Stimulated activated CD4-positive, alpha-beta T cell treated with anti-CD3 and anti-CD28 coated beads, Interleukin-1b, Interleukin-23, amount 100 ng/mL, for 4 hours (primary cell): Measurements from ENCODE around the gene OR4N2.
"Not testable (repeated sequence)": the region's sequence is repeated elsewhere in the genome, so short reads cannot be mapped to it uniquely, and the experiment has no call there.

Source experiments
- DNase-seq, 2 donors: peaks; one replicate each; pipeline ENCODE4 v3.0.0-alpha.2; 2020; ENCODE audit warnings: low read depth in 2 of 2

The OR4N2 gene, protein sequence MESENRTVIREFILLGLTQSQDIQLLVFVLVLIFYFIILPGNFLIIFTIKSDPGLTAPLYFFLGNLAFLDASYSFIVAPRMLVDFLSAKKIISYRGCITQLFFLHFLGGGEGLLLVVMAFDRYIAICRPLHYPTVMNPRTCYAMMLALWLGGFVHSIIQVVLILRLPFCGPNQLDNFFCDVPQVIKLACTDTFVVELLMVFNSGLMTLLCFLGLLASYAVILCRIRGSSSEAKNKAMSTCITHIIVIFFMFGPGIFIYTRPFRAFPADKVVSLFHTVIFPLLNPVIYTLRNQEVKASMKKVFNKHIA

DNA sequence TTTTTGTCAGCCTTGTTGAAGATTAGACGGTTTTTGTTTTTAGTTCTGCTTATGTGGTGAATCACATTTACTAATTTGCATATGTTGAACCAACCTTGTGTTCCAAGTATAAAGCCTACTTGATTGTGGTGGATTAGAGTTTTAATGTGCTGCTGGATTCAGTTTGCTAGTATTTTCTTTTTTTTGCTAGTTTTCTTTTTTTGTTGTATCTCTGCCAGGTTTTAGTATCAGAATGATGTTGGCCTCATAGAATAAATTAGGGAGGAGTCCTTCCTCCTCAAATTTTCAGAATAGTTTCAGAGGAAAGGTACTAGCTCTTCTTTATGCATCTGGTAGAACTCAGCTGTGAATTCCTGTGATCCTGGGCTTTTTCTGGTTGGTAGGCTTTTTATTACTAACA, at the start of gene OR4N2:
TSS of gene OR4N2 (plus strand) at position 301 of the 400 bp plus-strand sequence. CDS start 23,679 bp downstream, outside the sequence.
- not testable (repeated sequence) for DNase-seq

DNA sequence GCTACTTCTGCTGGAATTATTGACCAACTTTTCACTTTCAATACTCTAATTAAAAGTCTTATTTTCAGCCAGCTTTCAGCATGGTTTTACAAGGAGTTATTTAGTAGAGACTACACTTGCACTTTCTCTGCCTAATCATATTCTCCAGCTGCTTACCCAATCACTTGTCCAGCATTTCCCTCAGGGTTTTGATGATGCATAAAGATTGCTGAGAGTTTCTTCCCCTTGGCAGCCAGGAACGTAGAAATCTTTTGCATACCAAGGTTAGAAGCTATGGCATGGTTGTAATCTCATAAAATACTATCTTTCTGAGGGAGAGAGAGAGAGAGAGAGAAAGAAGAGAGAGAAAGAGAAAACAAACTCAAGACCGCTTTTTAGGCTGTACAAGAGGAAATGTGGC, 49.4 kb upstream of the OR4N2 start:
- no peak for DNase-seq

DNA sequence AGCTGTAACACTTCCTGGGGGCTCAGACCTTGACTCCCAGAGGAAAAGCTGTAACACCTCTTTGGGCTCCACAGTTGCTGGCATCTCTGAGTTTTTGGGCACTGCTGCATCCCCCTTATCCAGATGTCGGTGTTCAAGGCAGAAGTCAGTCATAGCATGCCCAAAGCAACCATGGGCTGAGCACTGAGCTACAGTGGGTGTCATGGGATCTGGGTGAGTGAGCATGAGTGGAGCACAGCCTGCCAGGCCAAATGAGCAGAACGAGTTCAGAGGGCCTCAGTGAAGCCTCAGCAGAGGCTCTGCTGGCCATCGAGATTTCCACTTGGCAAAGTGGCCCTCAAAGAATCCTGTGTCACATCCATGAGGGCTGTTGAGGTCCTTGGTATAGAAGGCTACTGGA, 32.1 kb upstream of the OR4N2 start:
- not testable (repeated sequence) for DNase-seq

DNA sequence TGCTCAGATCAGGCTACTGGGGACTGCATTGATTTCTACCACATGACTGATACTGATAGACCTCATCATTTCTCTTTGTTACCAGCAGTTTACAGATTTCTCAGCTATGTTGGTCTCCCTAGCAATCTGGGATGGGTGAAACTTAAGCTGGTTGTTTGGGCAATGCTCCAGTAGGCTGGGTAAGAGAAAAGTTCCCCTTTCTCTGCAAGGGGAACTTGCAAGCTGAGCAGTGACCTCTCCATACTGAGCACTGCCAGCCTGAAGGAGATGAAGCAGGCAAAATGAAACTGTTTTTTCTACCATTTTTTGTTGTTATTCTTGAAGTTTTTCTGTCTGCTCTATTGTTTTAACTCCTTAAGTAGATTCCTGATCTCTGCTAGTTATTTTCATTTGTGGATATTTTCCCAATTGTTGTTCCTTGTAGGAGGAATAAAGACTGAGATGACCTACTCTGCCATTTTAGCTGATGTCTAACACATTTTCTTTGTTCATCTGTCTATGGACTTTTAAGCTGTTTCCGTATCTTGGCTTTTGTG, 31.6 kb upstream of the OR4N2 start:
- DNase-seq, result no peak

DNA sequence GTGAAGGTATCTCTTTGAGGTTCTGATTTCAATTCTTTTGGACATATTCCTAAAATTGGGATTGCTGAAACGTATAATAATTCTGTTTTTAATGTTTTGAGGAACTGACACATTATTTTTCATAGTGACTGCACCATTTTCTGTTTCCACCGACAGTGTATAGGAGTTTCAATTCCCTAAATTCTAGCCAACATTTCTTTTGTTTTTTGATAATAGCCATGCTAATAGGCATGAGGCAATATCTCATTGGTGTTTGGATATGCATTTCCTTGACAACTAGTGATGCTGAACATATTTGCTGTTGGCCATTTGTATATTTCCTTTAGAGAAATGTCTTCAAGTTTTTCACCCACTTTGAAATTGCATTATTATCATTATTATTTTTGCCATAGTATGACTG, 31.1 kb upstream of the OR4N2 start:
- DNase-seq, result not testable (repeated sequence)

DNA sequence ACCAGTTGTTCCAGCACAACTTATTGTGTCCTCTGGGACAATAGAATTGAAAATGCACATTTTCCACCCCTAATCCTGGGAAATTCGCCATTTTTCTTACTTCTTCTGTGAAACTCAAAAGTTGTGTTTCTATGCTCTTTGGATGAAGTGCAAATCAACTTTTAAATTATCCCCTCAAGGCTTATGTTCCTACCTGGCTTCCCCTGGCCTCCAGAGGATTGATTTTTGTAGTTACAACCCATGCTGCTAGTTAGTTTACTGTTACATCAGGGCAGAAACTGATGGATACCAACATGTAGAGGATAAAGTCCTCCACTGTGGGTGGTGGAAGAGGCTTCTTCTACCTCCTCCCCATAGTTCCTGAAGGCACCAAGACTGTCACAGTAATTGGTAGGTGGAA, 30.4 kb upstream of the OR4N2 start, which contains the start of gene OR4M1:
TSS of gene OR4M1 (plus strand) at position 301 of the 400 bp plus-strand sequence. CDS start 6,819 bp downstream, outside the sequence.
- DNase-seq, result not testable (repeated sequence)

DNA sequence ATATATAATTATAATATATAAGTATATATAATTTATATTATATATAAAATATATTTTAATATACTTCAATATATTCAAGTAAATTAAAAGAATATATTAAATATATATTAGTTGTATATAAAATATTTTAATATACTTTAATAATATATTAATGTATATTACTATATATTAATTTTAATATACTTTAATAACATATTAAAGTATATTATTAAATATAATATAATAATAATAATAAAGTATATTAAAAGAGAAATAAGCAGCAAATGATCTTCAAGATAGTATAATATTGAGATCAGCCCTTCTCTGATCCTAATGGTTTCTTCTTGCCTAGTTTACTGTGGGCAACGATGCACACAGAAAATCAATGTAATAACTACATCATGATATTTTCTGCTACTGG, 28.0 kb upstream of the OR4N2 start:
- DNase-seq, result no peak

DNA sequence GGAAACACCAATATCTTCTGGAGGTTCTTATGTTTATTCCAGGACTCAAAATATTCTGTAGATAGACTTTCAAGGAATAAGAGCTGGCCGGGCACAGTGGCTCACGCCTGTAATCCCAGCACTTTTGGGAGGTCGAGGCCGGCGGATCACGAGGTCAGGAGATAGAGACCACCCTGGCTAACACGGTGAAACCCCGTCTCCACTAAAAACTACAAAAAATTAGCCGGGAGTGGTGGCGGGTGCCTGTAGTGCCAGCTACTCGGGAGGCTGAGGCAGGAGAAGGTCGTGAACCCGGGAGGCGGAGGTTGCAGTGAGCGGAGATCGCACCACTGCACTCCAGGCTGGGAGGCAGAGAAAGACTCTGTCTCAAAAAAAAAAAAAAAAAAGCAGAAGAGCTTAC, 17.7 kb upstream of the OR4N2 start:
- DNase-seq, result not testable (repeated sequence)

DNA sequence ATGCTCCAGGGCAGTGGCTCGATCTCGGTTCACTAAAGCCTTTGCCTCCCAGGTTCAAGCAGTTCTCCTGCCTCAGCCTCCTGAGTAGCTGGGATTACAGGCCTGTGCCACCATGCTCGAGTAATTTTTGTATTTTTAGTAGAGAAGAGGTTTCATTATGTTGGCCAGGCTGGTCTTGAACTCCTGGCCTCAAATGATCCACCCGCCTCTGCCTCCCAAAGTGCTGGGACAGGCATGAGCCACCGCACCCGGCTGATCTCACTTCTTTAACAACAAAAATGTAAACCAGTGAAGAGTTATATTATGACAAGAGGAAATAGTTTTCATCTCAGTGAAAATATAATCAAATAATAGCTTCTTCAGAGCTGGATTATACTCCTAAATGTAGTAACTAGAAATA, 16.3 kb upstream of the OR4N2 start:
- not testable (repeated sequence) for DNase-seq

DNA sequence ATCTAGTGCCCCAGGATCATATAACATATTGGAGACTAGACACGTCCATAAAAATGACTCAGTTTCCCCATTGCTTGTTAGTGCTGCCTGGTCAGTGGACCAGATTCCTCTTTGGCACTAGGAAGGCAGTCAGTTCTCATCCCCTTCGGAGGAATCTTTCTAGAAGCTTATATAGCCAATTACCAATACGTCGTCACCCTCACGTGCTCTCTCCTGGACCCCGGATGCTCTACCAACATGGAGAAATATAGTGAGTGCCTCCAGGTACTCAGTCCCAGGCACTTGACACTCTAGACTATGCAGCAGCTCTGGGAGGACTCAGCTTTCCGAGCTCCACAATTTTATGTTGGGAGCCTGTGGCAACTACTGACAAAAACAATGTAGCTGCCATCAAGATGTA, 15.4 kb upstream of the OR4N2 start:
- DNase-seq, result not testable (repeated sequence)

DNA sequence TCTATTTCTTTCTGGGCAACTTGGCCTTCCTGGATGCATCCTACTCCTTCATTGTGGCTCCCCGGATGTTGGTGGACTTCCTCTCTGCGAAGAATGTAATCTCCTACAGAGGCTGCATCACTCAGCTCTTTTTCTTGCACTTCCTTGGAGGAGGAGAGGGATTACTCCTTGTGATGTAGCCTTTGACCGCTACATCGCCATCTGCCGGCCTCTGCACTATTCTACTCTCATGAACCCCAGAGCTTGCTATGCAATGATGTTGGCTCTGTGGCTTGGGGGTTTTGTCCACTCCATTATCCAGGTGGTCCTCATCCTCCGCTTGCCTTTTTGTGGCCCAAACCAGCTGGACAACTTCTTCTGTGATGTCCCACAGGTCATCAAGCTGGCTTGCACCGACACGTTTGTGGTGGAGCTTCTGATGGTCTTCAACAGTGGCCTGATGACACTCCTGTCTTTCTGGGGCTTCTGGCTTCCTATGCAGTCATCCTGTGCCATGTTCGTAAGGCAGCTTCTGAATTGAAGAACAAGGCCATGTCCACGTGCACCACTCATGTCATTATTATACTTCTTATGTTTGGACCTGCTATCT, 7.0 kb upstream of the OR4N2 start:
- not testable (repeated sequence) for DNase-seq

DNA sequence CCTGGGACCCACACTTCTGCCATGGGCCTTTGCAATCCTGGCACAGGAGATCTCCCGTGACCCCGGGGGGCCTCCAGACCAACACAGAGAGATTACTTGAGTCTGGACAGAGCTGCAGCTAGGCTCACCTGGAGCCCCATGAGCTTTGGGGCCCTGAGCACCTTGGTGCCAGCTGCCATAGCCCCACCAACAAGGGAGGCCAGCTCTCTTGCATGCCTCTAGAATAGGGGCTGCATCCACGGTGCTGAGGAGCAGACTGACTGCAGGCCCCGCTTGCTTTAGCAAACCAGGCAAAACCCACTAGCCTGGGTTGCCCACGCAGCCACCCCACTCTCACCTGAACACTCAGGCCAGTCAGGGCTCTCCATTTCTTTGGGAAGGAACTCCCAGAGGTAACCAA, 3.7 kb upstream of the OR4N2 start:
- no peak for DNase-seq

DNA sequence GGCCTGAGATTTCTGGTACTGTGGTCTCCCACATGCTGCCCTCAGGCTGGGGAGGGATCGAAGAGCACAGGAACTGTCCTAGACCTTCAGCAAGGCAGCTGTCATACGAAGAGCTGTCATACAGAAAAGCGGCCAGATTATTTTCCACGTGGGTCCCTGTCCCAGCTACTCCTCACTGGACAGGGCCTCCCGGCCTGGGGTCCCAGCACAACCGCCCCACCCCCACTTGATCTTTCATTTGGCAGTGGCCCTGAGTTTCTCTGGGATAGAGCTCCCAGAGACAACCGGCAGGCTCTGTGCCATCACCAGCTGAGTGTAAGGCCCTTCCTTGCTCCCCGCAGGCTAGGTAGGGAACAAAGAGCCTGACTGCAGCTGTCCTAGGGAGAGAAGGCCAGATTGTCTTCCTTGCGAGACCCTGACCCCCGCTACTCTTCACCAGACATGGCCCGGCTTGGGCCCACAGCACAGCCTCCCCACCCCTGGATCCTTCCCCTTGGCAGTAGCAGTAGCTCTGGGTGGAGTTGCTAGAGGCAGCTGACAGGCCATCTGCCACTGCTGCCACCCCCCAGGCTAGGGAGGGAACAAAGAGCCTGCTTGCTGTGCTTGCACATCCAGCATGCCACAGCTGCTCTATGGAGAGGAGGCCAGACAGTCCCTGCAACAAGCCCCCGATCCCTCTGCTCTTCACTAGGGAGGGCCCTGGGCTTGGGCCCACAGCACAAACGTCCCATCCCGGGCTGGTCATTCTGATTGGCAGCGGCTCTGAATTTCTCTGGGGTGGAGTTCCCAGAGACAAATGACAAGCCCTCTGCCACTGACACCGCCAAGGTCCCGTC, 3.1 kb upstream of the OR4N2 start:
- DNase-seq, result no peak

DNA sequence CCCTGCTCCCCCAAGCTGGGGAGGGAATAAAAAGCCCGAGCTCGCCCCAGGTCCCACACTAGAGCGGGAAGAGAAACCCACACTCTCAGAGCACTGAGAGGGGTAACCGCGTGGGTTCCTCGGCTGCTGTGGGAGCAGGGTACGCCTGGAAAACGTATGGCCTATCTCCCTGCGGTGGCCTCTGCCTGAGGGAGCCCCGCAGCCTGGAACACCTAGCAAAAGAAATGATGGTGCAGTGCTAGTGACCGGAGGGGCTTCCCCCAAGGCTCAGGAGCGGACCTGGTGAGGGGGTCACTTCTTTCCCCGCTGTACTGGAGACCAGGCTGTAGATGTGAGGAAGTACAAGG, 2.5 kb upstream of the OR4N2 start:
- no peak for DNase-seq

DNA sequence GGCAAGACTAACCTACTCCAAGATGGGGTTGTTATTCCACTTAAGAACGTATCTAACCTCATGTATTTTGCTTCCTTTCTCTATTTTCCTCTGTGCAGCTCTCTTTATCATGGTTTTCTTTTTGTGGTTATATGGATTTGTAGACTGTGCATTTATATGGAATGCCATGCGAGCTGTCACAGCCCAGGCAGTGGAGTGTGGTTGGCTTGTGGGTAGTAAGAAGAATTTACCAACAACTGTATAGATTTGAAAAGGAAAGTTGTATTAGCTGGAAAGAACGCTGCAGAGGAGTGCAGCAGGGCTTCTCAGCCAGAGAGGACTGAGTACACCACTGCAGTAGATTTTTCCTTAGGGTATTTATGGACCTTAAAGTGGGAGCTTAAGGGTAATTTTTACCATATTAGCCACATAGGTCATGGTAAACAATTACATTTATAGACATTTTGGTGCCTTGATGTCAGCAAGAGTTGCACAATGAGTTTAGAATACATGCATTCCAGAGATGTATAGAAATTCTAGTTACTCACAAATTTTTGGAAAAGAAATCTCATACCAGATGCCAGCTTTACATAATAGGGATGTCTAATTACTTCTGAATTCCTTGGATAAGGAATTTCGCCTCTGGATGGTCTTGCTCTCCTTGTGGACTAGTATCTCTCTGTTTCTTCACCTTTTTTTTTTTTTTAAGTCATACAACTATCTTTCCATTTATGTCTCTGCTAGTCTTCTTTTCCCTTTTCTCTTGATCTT, 9.8 kb downstream of the OR4N2 start:
- DNase-seq, result not testable (repeated sequence)

DNA sequence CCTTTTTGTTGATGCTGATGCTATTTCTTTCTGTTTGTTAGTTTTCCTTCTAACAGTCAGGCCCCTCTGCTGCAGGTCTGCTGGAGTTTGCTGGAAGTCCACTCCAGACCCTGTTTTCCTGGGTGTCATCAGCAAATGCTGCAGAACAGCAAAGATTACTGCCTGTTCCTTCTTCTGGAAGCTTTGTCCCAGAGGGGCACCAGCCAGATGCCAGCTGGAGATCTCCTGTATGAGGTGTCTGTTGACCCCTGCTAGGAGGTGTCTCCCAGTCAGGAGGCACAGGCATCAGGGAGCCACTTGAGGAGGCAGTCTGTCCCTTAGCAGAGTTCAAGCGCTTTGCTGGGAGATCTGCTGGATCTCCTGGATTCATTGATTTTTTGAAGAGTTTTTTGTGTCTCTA, 16.3 kb downstream of the OR4N2 start:
- not testable (repeated sequence) for DNase-seq

DNA sequence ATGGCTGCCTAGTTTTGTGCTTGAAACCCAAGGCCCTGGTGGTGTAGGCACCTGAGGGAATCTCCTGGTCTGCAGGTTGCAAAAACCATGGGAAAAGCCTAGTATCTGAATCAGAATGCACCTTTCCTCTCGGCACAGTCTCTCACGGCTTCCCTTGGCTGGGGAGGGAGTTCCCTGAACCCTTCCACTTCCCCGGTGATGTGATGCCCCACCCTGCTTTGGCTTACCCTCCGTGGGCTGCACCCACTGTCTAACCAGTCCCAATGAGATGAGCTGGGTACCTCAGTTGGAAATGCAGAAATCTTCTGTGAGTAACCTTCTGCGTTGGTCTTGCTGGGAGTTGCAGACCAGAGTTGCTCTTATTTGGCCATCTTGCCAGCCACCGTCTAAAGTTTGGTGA, 17.4 kb downstream of the OR4N2 start:
- DNase-seq, result not testable (repeated sequence)

DNA sequence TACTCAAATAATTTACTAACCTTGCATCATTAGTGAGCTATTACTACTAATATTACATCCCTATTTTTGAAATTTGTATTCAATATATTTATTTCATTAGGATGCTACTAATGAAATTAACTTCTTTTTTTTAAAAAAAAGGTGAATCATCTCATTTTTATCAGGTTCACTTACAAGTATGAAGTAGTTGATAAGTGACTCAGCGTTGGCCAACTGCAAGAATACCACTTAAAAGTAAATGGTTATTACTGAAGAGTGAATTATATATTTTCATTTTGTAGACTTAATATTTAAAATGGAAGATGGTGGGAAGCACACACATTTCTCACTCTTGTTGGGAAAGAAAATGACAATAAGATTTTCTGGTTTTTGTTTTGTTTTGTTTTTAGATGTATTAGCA, 19.6 kb downstream of the OR4N2 start:
- no peak for DNase-seq

DNA sequence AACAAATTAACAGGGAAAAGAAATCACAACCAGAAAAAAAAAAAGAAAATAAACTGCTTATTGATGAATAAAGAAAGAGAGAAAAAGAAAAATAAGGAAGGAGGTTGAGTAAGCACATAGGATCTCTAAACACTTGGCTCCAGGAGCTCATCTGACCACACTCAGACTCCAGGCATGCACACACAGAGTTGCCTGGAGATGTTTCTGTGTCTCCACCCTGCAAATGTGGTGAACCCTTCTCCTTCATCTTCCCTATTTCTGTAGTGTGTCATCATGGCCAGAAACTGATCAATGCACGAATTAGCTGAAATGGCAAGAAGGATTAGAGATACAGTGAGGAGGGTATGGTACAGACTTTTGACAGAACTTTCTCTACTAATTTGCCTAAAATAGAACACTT, 20.2 kb downstream of the OR4N2 start:
- no peak for DNase-seq

DNA sequence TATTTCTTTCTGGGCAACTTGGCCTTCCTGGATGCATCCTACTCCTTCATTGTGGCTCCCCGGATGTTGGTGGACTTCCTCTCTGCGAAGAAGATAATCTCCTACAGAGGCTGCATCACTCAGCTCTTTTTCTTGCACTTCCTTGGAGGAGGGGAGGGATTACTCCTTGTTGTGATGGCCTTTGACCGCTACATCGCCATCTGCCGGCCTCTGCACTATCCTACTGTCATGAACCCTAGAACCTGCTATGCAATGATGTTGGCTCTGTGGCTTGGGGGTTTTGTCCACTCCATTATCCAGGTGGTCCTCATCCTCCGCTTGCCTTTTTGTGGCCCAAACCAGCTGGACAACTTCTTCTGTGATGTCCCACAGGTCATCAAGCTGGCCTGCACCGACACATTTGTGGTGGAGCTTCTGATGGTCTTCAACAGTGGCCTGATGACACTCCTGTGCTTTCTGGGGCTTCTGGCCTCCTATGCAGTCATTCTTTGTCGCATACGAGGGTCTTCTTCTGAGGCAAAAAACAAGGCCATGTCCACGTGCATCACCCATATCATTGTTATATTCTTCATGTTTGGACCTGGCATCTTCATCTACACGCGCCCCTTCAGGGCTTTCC, 24.2 kb downstream of the OR4N2 start:
- DNase-seq, result not testable (repeated sequence)

DNA sequence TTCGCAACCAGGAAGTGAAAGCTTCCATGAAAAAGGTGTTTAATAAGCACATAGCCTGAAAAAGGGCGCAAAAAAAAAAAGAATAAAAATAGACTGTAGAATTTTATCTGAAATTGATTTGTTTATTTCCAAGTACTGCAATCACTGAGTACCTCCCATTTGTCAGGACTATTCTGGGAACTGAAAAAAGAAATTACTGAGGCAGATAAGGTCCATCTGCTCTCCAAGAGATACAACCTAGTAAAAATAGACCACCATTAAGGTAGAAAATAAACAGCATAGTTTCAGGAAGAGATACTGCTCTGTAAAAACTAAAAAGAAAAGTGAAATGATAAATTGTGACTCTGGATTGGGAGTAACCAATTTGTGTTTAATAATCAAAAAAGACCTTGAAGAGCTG, 24.7 kb downstream of the OR4N2 start:
- no peak for DNase-seq
